HFF-Myc (cell line): ENCODE data around the gene LYRM2.

Source experiments
- DNase-seq: peaks from one replicate; pipeline ENCODE4 v3.0.0-alpha.2; 2011; ENCODE audit warnings: low read depth; ENCODE audit errors: extremely low read depth
- H3K4me3 ChIP-seq: replicated peaks from 2 replicates; pipeline ENCODE4 v1.5.1; 2011; ENCODE audit warnings: low read depth, mild to moderate bottlenecking, control low read depth, low read length
- CTCF ChIP-seq: IDR thresholded peaks from 2 replicates; pipeline ENCODE4 v1.5.1; 2012; ENCODE audit warnings: mild to moderate bottlenecking, low read depth, low read length, control low read depth; ENCODE audit errors: missing control alignments

The LYRM2 gene

DNA sequence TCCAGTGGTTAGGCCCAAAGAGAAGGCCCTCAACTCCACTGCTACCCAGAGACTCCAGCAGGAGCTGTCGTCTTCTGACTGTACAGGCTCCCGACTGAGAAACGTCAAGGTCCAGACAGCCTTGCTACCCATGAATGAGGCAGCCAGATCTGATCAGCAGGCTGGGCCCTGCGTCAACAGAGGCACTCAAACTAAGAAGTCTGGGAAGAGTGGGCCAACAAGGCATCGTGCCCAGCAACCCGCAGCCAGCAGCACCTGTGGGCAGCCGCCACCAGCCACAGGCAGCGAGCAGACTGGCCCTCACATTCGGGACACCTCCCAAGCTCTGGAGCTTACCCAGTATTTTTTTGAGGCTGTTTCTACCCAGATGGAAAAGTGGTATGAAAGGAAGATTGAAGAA, 8.1 kb downstream of the LYRM2 start:
- TF ChIP-seq CTCF, result no peak

GRCh38 chr6:89623749-89624148, 14.8 kb downstream of the LYRM2 start:
- no peak for TF ChIP-seq CTCF
- DNase-seq, result no peak
- H3K4me3 ChIP-seq, result no peak overlapping the region

More for the DNA sequence above, 8.1 kb downstream of the LYRM2 start:
- H3K4me3 ChIP-seq, result no peak overlapping the region
- DNase-seq, result no peak

- no peak for TF ChIP-seq CTCF
- no peak overlapping the region for H3K4me3 ChIP-seq
- DNase-seq, result no peak
Observed at GRCh38 chr6:89619567-89619966, 19.0 kb downstream of the LYRM2 start.

DNA sequence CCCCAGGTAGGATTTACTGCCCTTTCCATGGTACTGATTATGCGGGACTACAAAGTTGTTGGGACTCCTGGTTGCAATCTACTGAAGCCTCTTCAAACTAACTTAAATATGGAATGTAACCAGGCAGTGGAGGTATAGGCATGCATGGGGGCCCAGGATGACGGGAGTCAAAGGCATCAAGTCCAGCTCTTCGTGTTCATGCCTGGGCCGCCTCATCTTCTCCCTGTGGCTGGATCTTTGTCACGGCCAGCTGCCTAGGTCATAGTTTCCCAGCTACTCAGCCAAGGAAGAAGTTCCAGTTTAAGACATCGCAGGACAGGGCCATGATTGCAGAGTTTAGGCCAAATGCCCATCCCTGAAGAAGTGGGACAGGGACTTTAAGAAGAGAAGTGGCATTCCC, 20.5 kb downstream of the LYRM2 start:
- DNase-seq, result no peak
- TF ChIP-seq CTCF, result no peak
- H3K4me3 ChIP-seq, result no peak overlapping the region

- H3K4me3 ChIP-seq, result no peak overlapping the region
- no peak for TF ChIP-seq CTCF
- DNase-seq, result no peak
Observed at GRCh38 chr6:89616531-89616930, 22.0 kb downstream of the LYRM2 start.

DNA sequence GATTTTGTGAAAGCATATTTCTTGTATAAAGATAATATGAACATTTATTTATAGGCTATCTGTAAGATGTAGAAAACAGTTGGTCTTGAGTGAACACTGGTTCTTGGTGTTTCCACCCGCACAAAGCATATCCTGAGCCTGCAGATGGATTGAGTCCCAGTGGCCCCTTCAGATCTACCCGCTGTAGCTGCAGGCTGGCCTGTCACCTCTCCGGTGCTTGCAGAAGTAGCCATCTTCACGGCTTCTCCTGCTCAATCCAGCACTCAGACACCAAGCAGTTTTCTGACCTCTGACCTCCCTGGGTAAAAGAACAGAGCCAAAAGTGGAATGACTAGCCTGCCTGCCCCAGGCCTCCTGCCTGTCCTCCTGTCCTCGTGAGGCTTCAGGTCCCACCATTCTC, 22.7 kb downstream of the LYRM2 start:
- no peak for TF ChIP-seq CTCF
- no peak for DNase-seq

GRCh38 chr6:89613790-89614189, 24.8 kb downstream of the LYRM2 start:
- no peak overlapping the region for H3K4me3 ChIP-seq
- TF ChIP-seq CTCF, result no peak
- no peak for DNase-seq

More for the DNA sequence above, 22.7 kb downstream of the LYRM2 start:
- H3K4me3 ChIP-seq, result no peak overlapping the region
